CD1c-positive myeloid dendritic cell (primary cell): ENCODE results near the gene CDCP2.
A peak's percentile ranks its signal among the peaks of the same experiment; 100 is the strongest.

ENCODE experiments used
- DNase-seq: peaks from one replicate; pipeline ENCODE4 v3.0.0-alpha.2; 2016; ENCODE audit errors: extremely low spot score

CDCP2 gene

GRCh38 chr1:54136963-54137533 is 15.8 kb downstream of the CDCP2 start:
- DNase-seq = no peak

DNA sequence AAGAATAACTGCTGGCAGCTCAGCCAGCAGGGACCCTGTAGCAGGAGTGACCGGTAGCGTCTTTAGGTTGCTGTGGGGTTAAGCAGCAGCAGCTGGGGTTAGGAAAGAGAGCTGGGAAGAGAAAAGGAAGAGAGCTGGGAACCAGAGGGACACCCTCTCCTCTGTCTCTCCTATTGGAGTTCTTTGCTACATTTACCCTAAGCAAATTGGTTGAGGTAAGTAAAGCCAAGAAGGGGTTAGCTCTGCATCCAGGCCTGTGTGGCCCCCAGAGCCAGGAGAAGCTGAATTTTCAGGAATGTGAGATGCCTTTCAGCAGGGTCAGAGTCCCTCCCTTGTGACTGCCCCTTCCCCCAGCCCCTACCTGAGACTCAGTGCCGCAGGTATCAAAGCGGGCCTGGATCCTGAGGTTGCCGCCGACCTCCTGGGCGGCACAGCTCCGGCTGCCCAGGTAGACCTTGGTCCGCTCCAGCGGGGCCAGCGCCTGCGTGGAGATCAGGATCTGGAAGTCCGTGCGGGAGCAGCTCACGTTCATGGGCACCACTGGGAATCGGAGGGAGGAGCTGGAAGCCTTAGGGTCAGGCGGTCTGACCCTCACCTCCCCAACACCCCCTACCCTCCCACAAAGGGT is 16.4 kb downstream of the CDCP2 start:
- no peak for DNase-seq

DNA sequence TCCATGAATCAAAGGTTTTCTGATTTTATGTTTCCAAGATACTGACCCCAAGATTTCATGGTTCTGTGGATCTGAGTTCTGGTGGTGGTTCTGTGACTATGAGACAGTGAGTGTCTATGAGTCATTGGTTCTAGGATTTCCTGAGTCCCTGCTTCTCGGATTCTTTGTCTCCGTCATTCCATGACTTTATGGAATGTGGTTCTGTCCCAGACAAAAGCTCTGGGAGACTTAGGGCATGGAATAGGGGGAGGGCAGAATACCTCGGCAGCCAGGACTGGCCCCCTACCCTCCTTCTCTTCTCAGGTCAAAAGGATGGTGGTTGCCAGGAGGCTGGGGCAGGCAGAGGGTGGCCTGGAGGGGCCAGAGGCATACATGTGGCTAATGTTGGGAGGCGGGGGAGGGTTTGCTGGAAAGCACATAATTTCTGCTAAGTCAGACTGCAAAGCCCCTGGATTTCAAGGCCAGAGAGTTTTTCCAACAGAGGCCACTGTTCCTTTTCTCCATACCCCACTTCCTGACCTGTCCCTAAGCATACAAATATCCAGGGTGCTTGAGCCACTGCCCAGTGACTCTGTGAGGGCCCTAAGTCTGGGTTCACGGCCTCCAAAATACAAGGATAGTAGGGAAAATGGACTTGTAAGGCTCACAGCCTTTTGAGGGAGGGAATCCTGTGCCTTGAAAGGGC is 17.2 kb downstream of the CDCP2 start:
- no peak for DNase-seq

- no peak for DNase-seq
Measured at GRCh38 chr1:54134295-54134694, 18.5 kb downstream of the CDCP2 start.

GRCh38 chr1:54132495-54132894 is 20.3 kb downstream of the CDCP2 start:
- DNase-seq = no peak

DNA sequence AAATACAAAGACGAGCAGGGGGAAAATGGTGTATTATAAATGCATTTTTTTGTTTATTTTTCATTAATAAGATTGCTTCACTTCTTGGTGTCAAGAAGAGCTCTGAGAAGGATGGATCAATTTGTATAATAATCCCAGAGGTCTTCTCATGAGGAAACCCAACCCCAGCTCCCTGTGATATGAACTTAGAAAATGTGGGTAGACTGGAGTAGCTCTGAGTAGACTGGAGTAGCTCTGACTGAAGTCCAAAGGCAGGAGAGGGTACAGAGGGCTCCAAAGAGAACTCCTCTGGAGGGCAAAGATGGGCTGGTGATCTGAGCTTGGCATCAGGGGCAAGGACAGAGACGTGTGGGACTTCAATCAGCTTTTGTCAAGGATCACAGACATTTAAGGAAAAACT is 21.4 kb downstream of the CDCP2 start:
- no peak for DNase-seq

- no peak for DNase-seq
Measured at GRCh38 chr1:54129858-54130257, 22.9 kb downstream of the CDCP2 start.

GRCh38 chr1:54127594-54128300 is 25.1 kb downstream of the CDCP2 start:
- DNase-seq = no peak

DNA sequence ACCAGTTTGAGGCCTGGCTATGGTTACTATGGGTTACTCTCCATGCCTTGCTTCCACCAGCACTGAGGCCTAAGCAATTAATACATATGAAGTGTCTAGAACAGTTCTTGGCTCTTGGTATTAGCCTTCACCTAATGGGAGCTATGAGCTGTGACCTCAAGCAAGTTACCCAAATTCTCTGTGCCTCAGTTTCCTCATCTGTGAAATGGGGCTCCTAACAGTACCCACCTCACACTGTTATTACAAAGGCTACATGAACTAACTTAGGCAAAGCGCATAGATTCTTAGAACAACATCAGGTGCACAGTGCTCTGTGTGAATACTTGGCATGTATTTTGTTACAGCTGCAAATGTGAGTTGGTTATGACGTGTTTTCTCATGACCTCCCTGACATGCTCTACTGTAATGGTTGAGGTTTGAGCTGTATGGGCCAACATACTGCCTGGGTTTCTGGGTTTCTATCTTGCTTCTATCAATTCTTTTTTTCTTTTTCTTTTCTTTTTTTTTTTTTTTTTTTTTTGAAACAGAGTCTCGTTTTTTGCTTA is 26.5 kb downstream of the CDCP2 start:
- DNase-seq = no peak

GRCh38 chr1:54125386-54126070 is 27.3 kb downstream of the CDCP2 start:
- peak; percentile 23 for DNase-seq

GRCh38 chr1:54124906-54125305 is 27.9 kb downstream of the CDCP2 start:
- no peak for DNase-seq

- no peak for DNase-seq
Measured at GRCh38 chr1:54124472-54124871, 28.3 kb downstream of the CDCP2 start.

- DNase-seq = no peak
Measured at GRCh38 chr1:54122992-54123391, 29.8 kb downstream of the CDCP2 start.

GRCh38 chr1:54122135-54122751 is 30.6 kb downstream of the CDCP2 start:
- no peak for DNase-seq

GRCh38 chr1:54121482-54122134 is 31.2 kb downstream of the CDCP2 start:
- peak; percentile 66 for DNase-seq

DNA sequence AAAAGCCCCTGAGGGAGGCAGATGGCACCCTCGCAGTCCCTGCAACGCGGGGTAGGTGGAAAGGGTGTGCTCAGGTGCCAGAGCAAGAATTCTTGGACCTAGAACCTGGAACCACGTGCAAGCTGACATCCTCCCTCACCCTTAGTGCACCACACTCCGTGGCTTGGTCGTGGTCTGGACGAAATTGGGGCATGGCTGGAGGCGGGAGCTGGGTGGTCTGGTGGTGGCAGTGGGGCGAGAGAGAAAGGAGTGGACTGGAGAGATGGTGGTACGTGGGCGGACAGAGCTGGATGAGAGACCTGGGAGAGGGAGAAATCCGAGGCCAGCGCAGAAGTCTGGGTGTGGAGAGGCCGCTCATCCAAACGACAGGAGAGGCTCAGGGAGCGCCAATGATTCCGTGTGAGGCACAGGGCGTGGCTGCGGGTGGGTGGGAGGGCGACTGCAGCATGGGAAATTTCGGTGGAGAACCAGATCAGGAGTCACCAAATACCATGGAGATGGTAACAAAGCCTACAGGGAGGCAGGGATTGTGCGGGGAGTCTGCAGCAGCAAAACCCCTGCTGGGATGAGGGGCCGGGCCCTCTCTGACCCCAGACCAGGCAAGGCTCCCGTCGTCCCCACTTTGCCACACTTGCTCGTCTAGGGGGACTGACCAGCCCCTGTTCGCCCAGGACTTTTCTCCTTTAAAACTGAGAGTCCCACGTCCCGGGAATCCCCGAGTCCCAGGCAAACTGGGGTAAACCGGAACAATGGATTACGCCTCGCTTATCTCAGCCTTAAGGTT is 31.9 kb downstream of the CDCP2 start:
- DNase-seq = no peak

GRCh38 chr1:54120018-54120697 is 32.6 kb downstream of the CDCP2 start:
- DNase-seq = no peak

GRCh38 chr1:54118704-54119103 is 34.1 kb downstream of the CDCP2 start:
- DNase-seq = no peak

DNA sequence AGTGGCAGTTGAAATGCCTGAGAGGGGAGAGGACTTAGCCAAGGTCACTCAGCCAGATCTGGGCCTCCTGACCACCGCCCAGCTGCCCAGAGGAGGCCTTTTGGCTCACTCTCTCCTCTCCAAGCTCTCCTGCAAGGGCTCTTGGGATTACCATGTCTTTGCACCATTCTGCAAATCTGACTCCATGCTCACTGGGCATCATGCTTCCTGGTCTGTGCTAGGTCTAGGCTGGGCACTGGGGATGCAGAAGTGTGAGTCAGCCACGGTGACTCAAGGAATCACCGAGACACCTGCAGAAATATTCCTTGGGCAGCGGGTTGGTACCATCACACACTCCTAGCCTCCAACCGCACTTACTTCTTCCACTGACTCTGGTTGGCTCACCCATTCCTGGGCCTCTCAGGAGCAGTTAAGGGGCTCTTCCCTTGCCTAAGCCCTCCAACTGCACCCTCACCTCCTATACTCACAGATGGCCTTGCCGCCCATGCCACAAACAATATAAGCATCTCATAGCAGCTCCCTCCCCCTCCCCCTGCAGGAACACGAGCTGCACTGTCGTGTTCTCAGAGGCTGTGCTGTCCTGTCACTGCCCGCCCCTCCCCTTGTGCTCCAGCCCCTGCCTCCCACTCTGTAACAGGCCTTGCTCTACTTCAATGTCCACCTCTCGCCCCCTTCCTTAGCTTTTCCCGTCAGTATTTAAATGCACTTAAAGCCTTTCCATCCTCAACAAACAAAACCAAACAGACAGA is 34.8 kb downstream of the CDCP2 start:
- DNase-seq = no peak
